ENCODE data around the gene MRM1.

GRCh38 chr17:36608280-36608679 lies 6.9 kb downstream of the MRM1 start:
- no peak for TF ChIP-seq CTCF (optimal IDR thresholded peaks at IDR 0.05 in 1 of 3, IDR thresholded peaks at IDR 0.05 in 1 of 3, conservative IDR thresholded peaks at IDR 0.05 in 1 of 3; ENCODE audit: extremely low read depth in 1 of 3, insufficient read depth in 2 of 3, low read length in 3 of 3)
- TF ChIP-seq EZH2 (IDR thresholded peaks at IDR 0.05; ENCODE audit: low read length) = no peak

Measured in keratinocyte (primary cell).